ENCODE measurements around the gene CEACAM18.
A peak's percentile ranks its signal among the peaks of the same experiment; 100 is the strongest.
"Not testable (repeated sequence)": the region's sequence is repeated elsewhere in the genome, so short reads cannot be mapped to it uniquely, and the experiment has no call there.

Gene CEACAM18

DNA sequence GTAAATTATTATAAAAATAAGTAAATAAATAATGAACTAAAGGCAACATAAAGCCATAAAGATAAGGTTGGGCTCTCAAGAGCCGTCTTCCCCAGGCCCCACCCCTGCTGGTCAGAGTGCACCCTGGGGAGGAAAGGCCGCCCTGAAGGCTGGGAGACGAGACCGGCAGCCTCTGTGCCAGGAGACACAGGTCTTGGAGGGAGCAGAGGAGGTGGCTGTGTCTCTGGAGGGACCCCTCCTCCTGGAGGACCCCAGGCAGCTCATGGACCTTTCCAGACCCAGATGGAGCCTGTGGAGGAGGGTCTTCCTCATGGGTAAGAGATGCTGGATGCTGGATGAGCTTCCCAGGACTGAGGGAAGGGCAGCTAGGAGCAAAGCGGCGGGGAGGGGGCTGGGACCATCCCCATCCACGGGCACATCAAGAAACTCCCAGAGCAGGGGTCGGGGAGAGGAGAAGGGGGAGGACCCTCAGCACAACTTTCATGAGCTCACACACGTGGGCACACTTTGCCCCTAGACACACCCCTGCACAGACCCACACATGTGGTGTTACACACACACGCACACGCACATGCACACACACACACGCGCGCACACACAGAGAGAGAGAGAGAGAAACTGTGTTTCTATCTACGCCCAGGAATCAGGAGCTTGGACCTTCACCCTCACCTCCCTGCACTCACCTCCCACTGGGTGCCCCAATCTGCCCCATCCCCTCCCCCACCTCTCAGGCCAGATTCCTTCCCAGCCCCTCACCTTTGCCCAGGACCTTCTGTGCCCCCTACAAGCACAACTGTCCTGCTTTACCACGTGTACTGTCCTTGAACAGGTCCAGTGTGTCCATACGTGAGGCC is at the start of gene CEACAM18:
Gene CEACAM18 (plus strand): TSS at position 159 of the 854 bp plus-strand sequence.
- no peaks in the 10 kb centered on the region for H3K9me3 ChIP-seq (ENCODE audit: control insufficient read depth in 1 of 2, low read length in 2 of 2)
- H3K4me3 ChIP-seq (ENCODE audit: low read depth in 1 of 2, low read length in 2 of 2) = peak within 1 kb of the TSS in 1 of 2 donors; percentile 16
- no peaks in the 10 kb centered on the region for H3K4me1 ChIP-seq (ENCODE audit: control insufficient read depth in 1 of 2, insufficient read depth in 2 of 2, low read length in 2 of 2)
- no peak within 1 kb of the TSS for H3K27ac ChIP-seq (ENCODE audit: low read length)
- no peaks in the 10 kb centered on the region for H3K36me3 ChIP-seq (ENCODE audit: control insufficient read depth in 1 of 2, insufficient read depth in 2 of 2, low read length in 2 of 2)
- H3K27me3 ChIP-seq (ENCODE audit: low read depth, low read length) = peaks cover 6% of the 10 kb centered on the region

DNA sequence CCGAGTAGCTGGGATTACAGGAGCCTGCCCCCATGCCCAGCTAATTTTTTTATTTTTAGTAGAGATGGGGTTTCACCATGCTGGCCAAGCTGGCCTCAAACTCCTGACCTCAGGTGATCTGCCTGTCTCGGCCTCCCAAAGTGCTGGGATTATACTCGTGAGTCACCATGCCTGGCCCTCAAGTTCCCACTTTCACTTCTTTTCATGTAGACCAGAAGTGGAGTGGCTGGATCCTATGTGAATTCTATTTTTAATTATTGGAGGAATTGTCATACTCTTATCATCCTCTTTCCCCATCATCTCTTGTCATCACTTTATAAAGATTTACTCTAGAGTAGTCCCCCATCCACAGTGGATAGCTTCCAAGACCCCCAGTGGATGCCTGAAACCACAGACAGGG is 48.1 kb upstream of the CEACAM18 start:
- Histone ChIP-seq H3K4me1 (ENCODE audit: control insufficient read depth in 1 of 2, insufficient read depth in 2 of 2, low read length in 2 of 2) (no peaks in the 10 kb centered on the region), H3K9me3 (ENCODE audit: control insufficient read depth in 1 of 2, low read length in 2 of 2) (no peaks in the 10 kb centered on the region), H3K4me3 (ENCODE audit: low read depth in 1 of 2, low read length in 2 of 2) (no peak overlapping the region), H3K27me3 (ENCODE audit: low read depth, low read length) (no peaks in the 10 kb centered on the region), H3K36me3 (ENCODE audit: control insufficient read depth in 1 of 2, insufficient read depth in 2 of 2, low read length in 2 of 2) (no peaks in the 10 kb centered on the region), H3K27ac (ENCODE audit: low read length) (no peak overlapping the region)

DNA sequence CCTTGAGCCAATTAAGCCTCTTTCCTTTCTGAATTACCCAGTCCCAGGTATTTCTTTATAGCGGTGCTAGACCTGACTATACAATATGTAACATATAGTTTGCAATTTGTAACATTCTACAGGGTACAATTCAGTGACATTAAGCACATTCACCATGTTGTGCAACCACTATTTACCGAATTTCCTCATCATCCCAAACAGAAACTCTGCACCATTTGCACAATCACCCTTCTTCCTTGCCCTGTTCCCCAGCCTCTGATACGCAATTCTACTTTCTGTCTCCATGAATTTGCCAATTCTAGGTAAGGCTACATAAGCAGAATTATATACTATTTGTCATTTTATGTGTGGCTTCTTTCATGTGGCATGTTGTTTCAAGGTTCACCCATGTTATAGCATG is 47.2 kb upstream of the CEACAM18 start:
- H3K36me3 ChIP-seq (ENCODE audit: control insufficient read depth in 1 of 2, insufficient read depth in 2 of 2, low read length in 2 of 2) = no peaks in the 10 kb centered on the region
- H3K4me3 ChIP-seq (ENCODE audit: low read depth in 1 of 2, low read length in 2 of 2) = no peak overlapping the region
- no peaks in the 10 kb centered on the region for H3K27me3 ChIP-seq (ENCODE audit: low read depth, low read length)
- H3K27ac ChIP-seq (ENCODE audit: low read length) = no peak overlapping the region
- no peaks in the 10 kb centered on the region for H3K9me3 ChIP-seq (ENCODE audit: control insufficient read depth in 1 of 2, low read length in 2 of 2)
- no peaks in the 10 kb centered on the region for H3K4me1 ChIP-seq (ENCODE audit: control insufficient read depth in 1 of 2, insufficient read depth in 2 of 2, low read length in 2 of 2)

DNA sequence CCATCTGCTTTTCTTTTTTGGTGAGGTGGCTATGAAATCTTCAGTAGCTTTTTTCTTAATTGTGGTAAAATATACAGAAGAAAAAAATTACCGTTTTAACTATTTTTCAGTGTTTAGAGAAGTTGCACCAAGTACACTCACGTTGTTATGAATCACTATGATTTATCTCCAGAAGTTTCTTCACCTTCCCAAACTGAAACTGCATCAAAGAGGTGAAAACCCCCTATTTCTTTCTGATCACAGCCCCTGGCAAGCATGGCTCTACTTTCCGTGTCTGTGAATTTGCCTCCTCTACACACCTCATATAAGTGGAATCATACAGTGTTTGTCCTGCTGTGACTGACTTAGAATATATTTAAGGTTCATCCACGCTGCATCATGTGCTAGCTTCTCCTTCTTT is 45.3 kb upstream of the CEACAM18 start:
- no peak overlapping the region for H3K4me3 ChIP-seq (ENCODE audit: low read depth in 1 of 2, low read length in 2 of 2)
- no peaks in the 10 kb centered on the region for H3K27me3 ChIP-seq (ENCODE audit: low read depth, low read length)
- no peak overlapping the region for H3K27ac ChIP-seq (ENCODE audit: low read length)
- no peaks in the 10 kb centered on the region for H3K4me1 ChIP-seq (ENCODE audit: control insufficient read depth in 1 of 2, insufficient read depth in 2 of 2, low read length in 2 of 2)
- no peaks in the 10 kb centered on the region for H3K36me3 ChIP-seq (ENCODE audit: control insufficient read depth in 1 of 2, insufficient read depth in 2 of 2, low read length in 2 of 2)
- H3K9me3 ChIP-seq (ENCODE audit: control insufficient read depth in 1 of 2, low read length in 2 of 2) = no peaks in the 10 kb centered on the region

DNA sequence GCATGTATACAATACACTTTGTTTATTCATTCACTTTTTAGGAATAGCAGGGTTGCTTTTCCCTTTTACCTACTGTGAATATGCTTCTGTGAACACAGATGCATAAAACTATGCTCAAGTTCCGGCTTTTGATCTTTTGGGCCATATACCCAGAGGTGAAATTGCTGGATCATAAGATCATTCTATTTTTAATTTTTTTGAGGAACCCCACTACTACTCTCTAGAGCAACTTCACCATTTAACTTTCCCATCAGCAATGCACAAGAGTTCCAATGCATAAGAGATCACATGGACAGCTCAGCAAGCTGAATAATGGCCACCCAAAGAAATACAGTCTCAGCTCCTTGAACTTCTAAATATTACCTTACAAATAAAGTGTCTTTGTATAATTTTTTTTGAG is 43.9 kb upstream of the CEACAM18 start:
- Histone ChIP-seq H3K9me3 (ENCODE audit: control insufficient read depth in 1 of 2, low read length in 2 of 2) (no peaks in the 10 kb centered on the region), H3K4me1 (ENCODE audit: control insufficient read depth in 1 of 2, insufficient read depth in 2 of 2, low read length in 2 of 2) (no peaks in the 10 kb centered on the region), H3K27me3 (ENCODE audit: low read depth, low read length) (no peaks in the 10 kb centered on the region), H3K27ac (ENCODE audit: low read length) (no peak overlapping the region), H3K36me3 (ENCODE audit: control insufficient read depth in 1 of 2, insufficient read depth in 2 of 2, low read length in 2 of 2) (no peaks in the 10 kb centered on the region), H3K4me3 (ENCODE audit: low read depth in 1 of 2, low read length in 2 of 2) (no peak overlapping the region)

DNA sequence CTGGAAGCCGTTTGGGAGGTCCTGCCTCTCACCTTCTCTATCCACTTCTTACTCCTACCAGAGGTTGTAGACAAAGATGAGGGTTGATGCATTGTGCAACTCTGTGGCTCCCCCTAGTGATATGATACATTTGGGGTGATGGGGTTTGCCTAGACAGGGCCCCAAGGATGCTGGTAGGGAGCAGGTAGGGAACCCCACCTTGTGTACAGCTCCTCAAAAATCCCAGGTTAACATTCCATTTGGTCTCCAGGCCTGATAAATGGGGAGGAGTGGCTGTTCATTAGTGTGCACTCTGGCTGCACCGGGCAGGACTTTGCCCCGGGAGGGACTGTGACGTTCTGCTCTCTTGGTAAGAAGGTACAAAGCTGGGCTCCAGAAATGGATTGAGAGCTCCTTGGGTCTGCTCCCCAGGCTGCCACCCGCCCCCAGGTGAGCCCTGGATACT is 39.3 kb upstream of the CEACAM18 start:
- Histone ChIP-seq H3K9me3 (ENCODE audit: control insufficient read depth in 1 of 2, low read length in 2 of 2) (no peaks in the 10 kb centered on the region), H3K4me1 (ENCODE audit: control insufficient read depth in 1 of 2, insufficient read depth in 2 of 2, low read length in 2 of 2) (no peaks in the 10 kb centered on the region), H3K36me3 (ENCODE audit: control insufficient read depth in 1 of 2, insufficient read depth in 2 of 2, low read length in 2 of 2) (no peaks in the 10 kb centered on the region), H3K4me3 (ENCODE audit: low read depth in 1 of 2, low read length in 2 of 2) (no peak overlapping the region), H3K27ac (ENCODE audit: low read length) (no peak overlapping the region), H3K27me3 (ENCODE audit: low read depth, low read length) (no peaks in the 10 kb centered on the region)

DNA sequence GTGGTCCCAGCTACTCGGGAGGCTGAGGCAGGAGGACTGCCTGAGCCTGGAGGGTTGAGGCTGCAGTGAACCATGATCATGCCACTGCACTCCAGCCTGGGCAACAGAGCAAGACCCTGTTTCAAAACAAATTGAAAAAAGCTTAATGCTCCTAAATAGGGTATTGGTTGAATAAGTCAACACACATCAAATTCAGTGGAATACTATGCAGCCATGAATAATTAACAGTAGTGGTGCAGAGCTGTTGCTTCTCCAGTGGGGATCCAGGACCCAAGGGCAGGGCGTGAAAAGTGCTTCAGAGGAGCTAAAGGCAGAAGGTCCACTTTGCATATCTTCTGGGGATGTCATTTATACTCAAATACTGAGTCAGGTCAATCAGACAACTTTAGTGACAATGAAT is 38.3 kb upstream of the CEACAM18 start:
- Histone ChIP-seq H3K36me3 (ENCODE audit: control insufficient read depth in 1 of 2, insufficient read depth in 2 of 2, low read length in 2 of 2) (no peaks in the 10 kb centered on the region), H3K4me1 (ENCODE audit: control insufficient read depth in 1 of 2, insufficient read depth in 2 of 2, low read length in 2 of 2) (no peaks in the 10 kb centered on the region), H3K27me3 (ENCODE audit: low read depth, low read length) (no peaks in the 10 kb centered on the region), H3K27ac (ENCODE audit: low read length) (no peak overlapping the region), H3K9me3 (ENCODE audit: control insufficient read depth in 1 of 2, low read length in 2 of 2) (no peaks in the 10 kb centered on the region), H3K4me3 (ENCODE audit: low read depth in 1 of 2, low read length in 2 of 2) (no peak overlapping the region)

DNA sequence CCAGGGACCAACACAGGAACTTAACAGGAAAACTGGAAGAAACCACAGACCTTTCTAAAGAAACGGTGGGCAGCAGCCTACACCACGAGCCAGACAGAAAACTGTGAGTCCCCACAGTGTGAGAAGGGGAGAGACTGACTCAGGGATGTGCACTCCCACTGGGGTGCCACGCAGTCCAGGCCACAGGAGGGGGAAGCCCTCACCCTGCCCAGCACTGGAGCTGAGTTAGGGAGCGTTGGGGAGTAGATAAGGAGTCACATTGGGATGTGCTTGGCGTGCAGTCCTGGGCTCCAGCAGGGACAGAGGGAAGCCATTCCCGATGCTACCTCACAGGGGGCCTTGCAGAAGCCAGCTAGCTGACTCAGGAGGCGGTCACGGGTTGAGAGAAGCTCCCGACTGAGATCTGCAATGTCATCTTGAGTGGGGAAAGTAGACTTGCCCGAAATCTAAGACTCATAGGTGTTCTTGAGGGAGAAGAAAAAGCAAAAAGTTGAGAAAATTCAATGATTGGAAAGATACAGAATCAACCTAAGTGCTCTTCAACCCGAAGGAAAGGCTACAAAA is 37.4 kb upstream of the CEACAM18 start:
- Histone ChIP-seq H3K36me3 (ENCODE audit: control insufficient read depth in 1 of 2, insufficient read depth in 2 of 2, low read length in 2 of 2) (no peaks in the 10 kb centered on the region), H3K4me1 (ENCODE audit: control insufficient read depth in 1 of 2, insufficient read depth in 2 of 2, low read length in 2 of 2) (no peaks in the 10 kb centered on the region), H3K27ac (ENCODE audit: low read length) (no peak overlapping the region), H3K9me3 (ENCODE audit: control insufficient read depth in 1 of 2, low read length in 2 of 2) (no peaks in the 10 kb centered on the region), H3K4me3 (ENCODE audit: low read depth in 1 of 2, low read length in 2 of 2) (no peak overlapping the region), H3K27me3 (ENCODE audit: low read depth, low read length) (no peaks in the 10 kb centered on the region)

DNA sequence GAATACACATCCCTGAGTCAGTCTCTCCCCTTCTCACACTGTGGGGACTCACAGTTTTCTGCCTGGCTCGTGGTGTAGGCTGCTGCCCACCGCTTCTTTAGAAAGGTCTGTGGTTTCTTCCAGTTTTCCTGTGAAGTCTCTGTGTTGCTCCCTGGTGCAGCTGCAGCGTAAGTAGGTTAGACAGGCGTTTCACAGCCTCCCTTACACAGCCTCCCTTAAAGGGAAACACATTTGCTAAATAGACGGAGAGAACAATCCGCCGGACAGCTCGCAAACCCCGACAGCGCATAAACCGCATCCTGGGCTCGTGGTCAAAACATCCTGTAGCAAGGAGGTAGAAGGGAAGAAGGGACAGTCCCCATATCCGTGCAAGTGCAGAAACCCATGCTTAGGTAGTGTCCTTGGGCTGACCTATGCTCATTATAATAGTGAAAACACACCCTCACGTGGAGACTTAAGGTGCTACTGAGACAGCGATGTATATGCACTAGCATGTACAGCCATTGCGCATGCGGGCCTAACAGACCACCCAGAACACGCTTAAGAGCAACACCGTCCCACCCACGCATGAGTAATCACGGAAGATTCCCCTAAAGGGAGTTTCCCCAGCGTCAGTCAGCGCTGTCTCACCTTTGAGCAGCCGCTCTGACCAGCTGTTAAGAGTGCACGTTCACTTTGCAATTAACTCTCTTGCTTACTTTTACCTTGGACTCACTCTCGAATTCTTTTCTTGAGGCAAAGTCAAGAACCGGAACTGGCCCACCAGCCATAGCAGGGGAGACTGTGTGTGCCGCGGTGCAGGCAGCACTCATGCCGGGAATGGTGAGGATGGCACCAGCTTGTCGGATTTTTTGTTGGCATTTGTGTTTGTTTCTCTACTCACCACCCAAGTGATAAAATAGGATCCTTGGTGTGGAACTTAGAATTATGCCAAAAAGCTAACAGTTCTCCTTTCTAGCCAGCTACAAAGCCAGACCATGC is 36.6 kb upstream of the CEACAM18 start:
- no peak overlapping the region for H3K27ac ChIP-seq (ENCODE audit: low read length)

DNA sequence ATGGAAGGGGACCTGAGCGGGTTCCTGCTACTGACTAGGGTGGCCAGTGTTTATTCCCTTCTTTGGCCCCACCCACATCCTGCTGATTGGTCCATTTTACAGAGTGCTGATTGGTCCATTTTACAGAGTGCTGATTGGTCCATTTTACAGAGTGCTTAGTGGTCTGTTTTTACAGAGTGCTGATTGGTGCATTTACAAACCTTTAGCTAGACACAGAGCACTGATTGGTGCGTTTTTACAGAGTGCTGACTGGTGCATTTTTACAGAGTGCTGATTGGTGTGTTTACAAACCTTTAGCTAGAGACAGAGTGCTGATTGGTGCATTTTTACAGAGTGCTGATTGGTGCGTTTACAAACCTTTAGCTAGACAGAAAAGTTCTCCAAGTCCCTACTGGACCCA is 30.8 kb upstream of the CEACAM18 start:
- not testable (repeated sequence) for H3K36me3 ChIP-seq (ENCODE audit: control insufficient read depth in 1 of 2, insufficient read depth in 2 of 2, low read length in 2 of 2); H3K27ac ChIP-seq (ENCODE audit: low read length); H3K4me1 ChIP-seq (ENCODE audit: control insufficient read depth in 1 of 2, insufficient read depth in 2 of 2, low read length in 2 of 2); H3K9me3 ChIP-seq (ENCODE audit: control insufficient read depth in 1 of 2, low read length in 2 of 2); H3K4me3 ChIP-seq (ENCODE audit: low read depth in 1 of 2, low read length in 2 of 2); H3K27me3 ChIP-seq (ENCODE audit: low read depth, low read length)

More for the DNA sequence above, 36.6 kb upstream of the CEACAM18 start:
- H3K36me3 ChIP-seq (ENCODE audit: control insufficient read depth in 1 of 2, insufficient read depth in 2 of 2, low read length in 2 of 2) = no peaks in the 10 kb centered on the region
- H3K9me3 ChIP-seq (ENCODE audit: control insufficient read depth in 1 of 2, low read length in 2 of 2) = no peaks in the 10 kb centered on the region
- no peaks in the 10 kb centered on the region for H3K27me3 ChIP-seq (ENCODE audit: low read depth, low read length)
- H3K4me1 ChIP-seq (ENCODE audit: control insufficient read depth in 1 of 2, insufficient read depth in 2 of 2, low read length in 2 of 2) = no peaks in the 10 kb centered on the region
- no peak overlapping the region for H3K4me3 ChIP-seq (ENCODE audit: low read depth in 1 of 2, low read length in 2 of 2)

DNA sequence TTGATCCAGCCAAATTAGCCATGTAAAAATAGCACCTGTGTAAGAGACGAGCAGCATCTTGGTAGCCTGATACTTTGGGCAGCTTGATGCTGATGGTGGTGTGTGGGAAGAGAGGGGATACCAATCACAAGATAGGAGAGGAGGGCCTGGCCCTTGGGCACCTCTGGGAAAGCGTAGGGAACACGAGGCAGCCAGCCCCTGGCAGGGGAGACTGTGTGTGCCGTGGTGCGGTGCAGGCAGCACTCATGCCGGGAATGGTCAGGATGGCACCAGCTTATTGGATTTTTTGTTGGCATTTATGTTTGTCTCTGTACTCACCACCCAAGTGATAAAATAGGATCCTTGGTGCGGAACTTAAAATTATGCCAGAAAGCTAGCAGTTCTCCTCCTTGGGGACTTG is 30.3 kb upstream of the CEACAM18 start:
- Histone ChIP-seq H3K4me1 (ENCODE audit: control insufficient read depth in 1 of 2, insufficient read depth in 2 of 2, low read length in 2 of 2) (no peaks in the 10 kb centered on the region), H3K27me3 (ENCODE audit: low read depth, low read length) (no peaks in the 10 kb centered on the region)

More for the DNA sequence above, 30.3 kb upstream of the CEACAM18 start:
- Histone ChIP-seq H3K9me3 (ENCODE audit: control insufficient read depth in 1 of 2, low read length in 2 of 2) (no peaks in the 10 kb centered on the region), H3K36me3 (ENCODE audit: control insufficient read depth in 1 of 2, insufficient read depth in 2 of 2, low read length in 2 of 2) (no peaks in the 10 kb centered on the region), H3K4me3 (ENCODE audit: low read depth in 1 of 2, low read length in 2 of 2) (no peak overlapping the region), H3K27ac (ENCODE audit: low read length) (no peak overlapping the region)

All from muscle layer of duodenum (tissue), 2 donors.